ENCODE data around the gene TBC1D1.

The TBC1D1 gene

GRCh38 chr4:38107818-38108217, 216.9 kb downstream of the TBC1D1 start:
- DNase-seq, result no peak

GRCh38 chr4:38109370-38109769, 218.5 kb downstream of the TBC1D1 start:
- no peak for DNase-seq

DNA sequence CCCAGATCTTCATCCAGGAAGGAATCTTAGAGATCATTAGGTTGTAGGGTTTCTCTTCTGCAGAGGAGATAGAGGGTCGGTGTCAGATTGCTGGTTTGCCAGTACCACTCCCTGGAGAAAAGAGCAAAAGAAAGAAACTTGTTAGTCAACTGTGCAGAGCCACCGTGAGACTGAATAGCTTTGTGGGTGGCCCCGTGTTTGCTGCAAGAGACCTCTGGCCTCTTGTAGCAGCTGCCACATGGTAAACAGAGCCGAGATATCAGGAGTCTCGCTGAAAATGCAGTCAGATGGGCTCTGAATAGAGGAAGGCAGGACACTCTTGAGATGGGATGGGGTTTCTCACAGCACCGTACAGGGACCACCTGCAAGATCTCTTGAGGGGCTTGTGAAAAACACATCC, 219.0 kb downstream of the TBC1D1 start:
- no peak for DNase-seq

- DNase-seq, result no peak
Measured at GRCh38 chr4:38111024-38111423, 220.1 kb downstream of the TBC1D1 start.

GRCh38 chr4:38111717-38112116, 220.8 kb downstream of the TBC1D1 start:
- no peak for DNase-seq

DNA sequence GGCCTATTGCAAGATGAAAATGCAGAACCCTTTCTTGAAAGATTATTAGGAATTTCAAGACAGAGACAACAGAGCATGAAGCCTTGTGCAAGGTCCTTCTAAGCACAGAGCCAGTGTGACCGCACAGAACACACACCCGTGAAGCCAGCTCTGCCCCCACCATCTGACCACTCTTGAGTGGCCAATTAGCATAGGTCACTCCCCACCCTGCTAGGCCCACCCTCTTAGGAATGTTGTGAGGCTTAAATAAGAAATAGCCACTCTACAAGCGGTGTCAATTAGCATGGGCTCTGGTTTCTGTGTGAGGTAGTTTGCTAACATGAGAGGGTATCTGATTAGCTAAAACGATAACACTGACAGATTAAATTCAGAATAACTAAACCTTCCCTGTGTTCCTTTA, 222.2 kb downstream of the TBC1D1 start:
- no peak for DNase-seq

DNA sequence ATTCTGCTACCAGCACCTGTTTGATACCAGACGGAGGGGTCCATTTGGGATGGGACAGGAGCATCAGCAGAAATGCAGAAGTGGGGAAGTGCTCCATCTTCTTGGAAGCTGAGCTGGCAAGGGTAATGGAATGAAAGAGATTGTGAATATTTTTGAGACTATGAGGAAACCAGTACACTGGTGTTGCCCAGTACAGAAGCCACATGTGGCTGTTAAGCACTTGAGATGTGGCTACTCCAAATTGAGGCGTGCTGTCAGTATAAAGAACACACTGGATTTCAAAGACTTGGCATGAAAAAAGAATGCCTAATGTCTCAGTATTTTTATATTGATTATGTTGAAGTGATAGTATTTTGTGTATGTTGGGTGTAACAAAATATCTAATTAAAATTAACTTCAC, 222.7 kb downstream of the TBC1D1 start:
- no peak for DNase-seq

GRCh38 chr4:38114386-38115150, 223.7 kb downstream of the TBC1D1 start:
- no peak for DNase-seq

- no peak for DNase-seq
Measured at GRCh38 chr4:38115601-38116000, 224.7 kb downstream of the TBC1D1 start.

- DNase-seq, result no peak
Measured at GRCh38 chr4:38117591-38117990, 226.7 kb downstream of the TBC1D1 start.

- DNase-seq, result peak; percentile 57
Measured at GRCh38 chr4:38119668-38120385, 228.9 kb downstream of the TBC1D1 start.

- DNase-seq, result no peak
Measured at GRCh38 chr4:38120772-38121171, 229.9 kb downstream of the TBC1D1 start.

DNA sequence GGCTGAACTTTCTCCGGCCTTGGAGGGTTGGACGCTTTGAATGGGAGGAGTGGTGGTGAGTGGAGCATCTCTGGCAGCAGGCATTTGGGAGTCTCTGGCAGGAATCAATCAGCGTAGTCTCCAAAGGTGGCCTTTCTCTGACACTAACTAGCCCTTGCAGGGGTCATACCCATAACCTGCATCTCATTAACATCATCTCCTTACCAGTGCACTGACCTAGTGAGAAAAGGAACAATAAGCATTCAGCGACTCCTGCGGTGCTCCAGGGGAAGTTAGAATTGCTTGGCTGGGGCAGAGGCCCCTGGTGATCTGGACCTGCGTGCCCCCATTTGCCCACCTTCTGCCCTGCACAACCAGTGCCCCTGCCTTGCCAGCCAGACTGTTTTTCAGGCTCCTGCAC, 231.2 kb downstream of the TBC1D1 start:
- DNase-seq, result no peak

GRCh38 chr4:38123555-38123954, 232.7 kb downstream of the TBC1D1 start:
- no peak for DNase-seq

GRCh38 chr4:38124961-38125360, 234.1 kb downstream of the TBC1D1 start:
- DNase-seq, result no peak

DNA sequence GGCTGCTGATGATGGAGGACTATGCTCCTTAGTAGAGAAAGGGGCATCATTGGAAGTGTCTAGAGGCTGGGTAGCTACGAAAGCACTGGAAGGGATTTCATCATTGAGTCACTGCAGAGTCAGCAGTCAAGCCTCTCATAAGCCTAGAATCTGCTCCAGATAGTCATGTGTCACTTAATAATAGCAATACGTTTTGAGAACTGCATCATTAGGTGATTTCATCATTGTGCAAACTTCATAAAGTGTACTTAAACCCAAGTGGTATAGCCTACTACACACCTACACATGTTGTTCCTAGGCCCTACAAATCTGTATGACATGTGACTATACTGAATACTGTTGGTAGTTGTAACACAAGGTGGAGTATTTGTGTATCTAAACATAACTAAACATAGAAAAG, 234.9 kb downstream of the TBC1D1 start:
- DNase-seq, result no peak

DNA sequence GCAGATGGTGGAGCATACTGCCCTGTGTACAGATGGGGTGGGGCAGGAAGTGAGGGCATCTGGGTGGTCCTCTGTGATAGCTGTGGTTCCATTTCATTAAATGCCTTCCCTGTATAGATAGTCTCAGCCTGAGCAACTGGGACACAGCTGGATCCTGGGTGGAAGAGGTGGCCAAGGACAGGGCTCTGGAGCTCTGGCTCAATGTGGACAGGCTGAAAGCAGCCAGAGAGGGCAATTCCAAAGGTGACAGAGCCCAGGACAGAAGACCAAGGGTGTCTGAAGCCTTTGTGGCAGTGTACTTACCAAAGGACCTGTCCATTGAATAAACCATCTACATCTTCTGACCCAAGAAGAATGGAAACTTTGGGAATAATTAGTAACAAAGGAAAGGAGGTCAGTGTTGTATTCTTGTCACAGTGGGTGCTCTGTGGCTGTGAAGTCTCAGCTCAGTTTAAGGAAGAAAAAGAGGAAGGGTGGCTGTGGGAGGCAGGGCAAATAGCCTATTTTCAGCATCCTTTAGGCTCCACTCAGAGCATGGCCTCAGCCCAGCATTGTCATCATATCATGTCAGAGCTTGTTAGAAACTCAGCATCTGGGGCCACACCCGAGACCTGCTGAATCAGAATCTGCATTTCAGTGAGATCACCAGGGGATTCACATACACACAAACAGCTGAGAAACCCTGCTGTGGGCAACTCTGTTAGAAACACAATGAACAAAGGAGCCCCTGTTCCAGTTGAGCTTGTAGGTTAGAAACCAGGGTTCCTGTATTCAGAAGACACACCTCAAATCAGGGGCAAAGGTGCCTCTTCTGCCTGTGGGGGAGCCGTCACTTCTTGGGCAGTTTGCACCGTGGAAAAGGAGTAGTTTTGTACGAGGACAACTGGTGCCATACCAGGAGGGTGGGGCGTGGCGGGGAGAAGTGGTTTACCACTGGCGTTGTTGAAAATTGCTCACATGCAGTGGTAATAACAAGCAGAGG, 237.9 kb downstream of the TBC1D1 start:
- no peak for DNase-seq

DNA sequence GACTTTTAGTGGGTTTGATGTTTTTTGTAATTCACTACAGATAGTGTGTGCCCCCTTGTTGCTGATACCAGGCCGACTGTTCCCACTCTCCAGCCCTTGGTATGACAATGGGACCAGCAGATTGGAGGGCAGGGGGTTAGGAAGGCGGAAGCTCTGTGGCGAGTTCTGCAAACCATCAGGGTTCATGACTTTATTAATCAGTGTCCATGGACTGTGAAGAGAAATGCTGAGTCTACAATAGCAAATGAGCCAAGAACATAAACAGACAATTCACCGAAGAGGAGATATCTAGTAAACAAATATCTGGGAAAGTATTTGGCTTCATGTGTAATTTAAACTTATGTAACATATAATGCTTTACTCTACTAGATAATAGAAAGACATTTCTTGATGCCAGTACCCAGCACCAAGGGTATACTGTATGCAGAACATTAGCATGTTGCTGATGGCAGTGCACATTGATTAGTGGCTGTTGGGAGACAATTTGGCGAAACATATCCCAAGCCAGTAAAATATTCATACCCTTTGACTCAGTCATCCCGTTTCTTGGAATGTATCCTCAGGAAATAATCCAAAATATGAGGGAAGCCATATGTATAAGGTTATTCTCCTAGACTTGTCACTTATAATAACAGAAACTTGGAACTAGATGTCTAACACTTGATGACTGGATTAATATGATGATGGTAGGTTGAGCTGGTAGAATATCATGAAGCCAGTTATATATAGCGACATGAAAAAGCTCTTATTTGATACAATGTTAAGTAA, 238.8 kb downstream of the TBC1D1 start:
- no peak for DNase-seq

DNA sequence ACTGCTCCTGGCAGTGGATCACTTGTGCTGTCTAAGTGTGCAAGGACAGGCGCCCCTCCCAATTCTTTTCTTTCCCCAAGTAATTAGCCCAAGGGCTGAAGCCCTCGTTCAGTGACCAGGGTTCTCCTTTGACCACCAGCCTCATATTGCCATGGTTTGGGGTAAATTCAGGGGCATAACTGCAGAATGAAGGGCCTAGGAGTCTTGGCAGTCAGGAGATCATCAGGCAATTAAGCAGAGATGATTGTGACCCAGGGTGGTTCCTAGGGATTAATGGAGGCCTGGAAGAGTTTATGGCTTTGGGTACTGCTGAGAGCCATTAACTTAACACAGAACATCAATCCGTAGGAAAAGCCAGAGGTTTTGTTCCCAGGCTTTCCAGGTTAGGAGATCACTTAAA, 240.0 kb downstream of the TBC1D1 start:
- no peak for DNase-seq

DNA sequence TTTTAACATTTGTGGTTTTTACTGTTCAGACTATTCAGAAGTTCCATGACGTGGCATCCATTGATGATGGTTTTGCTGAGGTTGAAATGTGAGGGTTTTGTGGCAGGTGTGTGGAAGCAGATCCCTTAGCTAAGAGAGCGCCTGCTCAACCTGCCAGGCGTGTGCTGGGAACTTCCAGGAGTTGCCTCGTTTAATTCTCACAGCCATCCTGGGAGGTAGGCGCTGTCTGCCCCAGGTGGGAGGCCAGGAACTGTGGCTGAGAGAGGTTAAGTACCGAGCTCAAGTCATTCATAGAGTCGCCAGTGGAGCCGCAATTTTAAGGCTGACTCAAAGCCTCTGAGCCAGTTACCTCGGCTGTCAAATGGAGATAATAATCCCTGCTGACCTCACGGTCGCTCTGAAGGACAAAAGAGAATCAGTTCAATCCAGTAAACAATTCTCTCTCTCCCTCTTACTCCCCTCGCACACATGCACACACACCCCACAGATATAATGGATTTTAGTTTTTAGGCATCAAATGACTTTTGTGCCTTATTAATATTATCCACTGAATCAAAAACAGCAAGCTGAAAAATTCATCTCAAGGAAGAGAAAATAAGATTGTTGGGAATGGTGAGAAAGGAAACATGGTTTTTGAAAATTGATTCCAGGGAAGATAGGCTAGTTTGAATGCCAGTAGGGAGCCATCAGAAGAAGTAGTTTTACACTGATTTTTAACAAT, 240.6 kb downstream of the TBC1D1 start:
- DNase-seq, result no peak

GRCh38 chr4:38132107-38132673, 241.3 kb downstream of the TBC1D1 start:
- peak; percentile 63 for DNase-seq

Data from amniotic stem cell (primary cell).